Breast epithelium (tissue), 3 donors: ENCODE data around the gene ATXN1.

Experiments used
- POLR2A ChIP-seq: fragments of 450-650 bp; IDR thresholded peaks from one replicate; pipeline ENCODE4 v1.6.1; 2016; ENCODE audit warnings: antibody characterized with exemption, mild to moderate bottlenecking, moderate library complexity
- POLR2AphosphoS5 ChIP-seq, 3 donors: sonication (generic); formaldehyde crosslinking; IDR thresholded peaks; one replicate each; pipeline ENCODE4 v1.6.1; 2017; ENCODE audit warnings: antibody characterized with exemption in 3 of 3
- TF ChIP-seq, protein P1 (sequence below), 3 donors: fragments of 450-650 bp; IDR thresholded peaks; one replicate each; pipeline ENCODE4 v1.5.1; 2016 to 2017; ENCODE audit warnings: antibody characterized with exemption in 3 of 3, mild to moderate bottlenecking in 3 of 3, moderate library complexity in 3 of 3

DNA sequence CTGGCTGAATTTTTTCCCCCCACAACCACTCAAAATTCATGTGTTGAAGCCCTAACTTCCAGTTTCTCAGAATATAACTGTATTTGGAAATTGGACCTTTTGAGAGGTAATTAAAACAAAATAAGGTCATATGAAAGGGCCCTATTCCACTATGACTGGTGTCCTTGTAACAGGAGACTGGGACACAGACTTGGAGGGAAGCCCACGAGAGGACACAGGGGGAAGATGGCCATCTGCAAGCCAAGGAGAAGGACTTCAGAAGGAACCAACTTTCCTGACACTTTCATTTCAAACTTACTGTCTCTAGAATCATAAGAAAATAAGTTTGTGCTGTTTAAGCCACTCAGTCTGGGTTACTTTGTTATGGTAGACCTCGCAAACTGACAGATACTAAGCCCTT is 134.6 kb downstream of the ATXN1 start:
- TF ChIP-seq, protein P1, sequence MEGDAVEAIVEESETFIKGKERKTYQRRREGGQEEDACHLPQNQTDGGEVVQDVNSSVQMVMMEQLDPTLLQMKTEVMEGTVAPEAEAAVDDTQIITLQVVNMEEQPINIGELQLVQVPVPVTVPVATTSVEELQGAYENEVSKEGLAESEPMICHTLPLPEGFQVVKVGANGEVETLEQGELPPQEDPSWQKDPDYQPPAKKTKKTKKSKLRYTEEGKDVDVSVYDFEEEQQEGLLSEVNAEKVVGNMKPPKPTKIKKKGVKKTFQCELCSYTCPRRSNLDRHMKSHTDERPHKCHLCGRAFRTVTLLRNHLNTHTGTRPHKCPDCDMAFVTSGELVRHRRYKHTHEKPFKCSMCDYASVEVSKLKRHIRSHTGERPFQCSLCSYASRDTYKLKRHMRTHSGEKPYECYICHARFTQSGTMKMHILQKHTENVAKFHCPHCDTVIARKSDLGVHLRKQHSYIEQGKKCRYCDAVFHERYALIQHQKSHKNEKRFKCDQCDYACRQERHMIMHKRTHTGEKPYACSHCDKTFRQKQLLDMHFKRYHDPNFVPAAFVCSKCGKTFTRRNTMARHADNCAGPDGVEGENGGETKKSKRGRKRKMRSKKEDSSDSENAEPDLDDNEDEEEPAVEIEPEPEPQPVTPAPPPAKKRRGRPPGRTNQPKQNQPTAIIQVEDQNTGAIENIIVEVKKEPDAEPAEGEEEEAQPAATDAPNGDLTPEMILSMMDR (IDR thresholded peaks at IDR 0.05) = no peak
- TF ChIP-seq POLR2A (no peak), POLR2AphosphoS5 (IDR thresholded peaks at IDR 0.05) (no peak)
